HG02943 (cell line): ENCODE data around the gene CERS5.
A peak's percentile ranks its signal among the peaks of the same experiment; 100 is the strongest.

Experiments used
- ATAC-seq: cut with Tn5 transposase; IDR thresholded peaks from one replicate; pipeline ENCODE4 v1.9.1; 2021; ENCODE audit warnings: mild to moderate bottlenecking, low read depth, moderate library complexity; ENCODE audit not compliant: unreplicated experiment

The CERS5 gene, protein sequence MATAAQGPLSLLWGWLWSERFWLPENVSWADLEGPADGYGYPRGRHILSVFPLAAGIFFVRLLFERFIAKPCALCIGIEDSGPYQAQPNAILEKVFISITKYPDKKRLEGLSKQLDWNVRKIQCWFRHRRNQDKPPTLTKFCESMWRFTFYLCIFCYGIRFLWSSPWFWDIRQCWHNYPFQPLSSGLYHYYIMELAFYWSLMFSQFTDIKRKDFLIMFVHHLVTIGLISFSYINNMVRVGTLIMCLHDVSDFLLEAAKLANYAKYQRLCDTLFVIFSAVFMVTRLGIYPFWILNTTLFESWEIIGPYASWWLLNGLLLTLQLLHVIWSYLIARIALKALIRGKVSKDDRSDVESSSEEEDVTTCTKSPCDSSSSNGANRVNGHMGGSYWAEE

GRCh38 chr12:50167049-50167828 is at the start of gene CERS5:
CERS5 (minus strand) TSS chr12:50167369; CDS start chr12:50167297, 72 bp downstream.
- ATAC-seq, result peak; percentile 97

- no peak for ATAC-seq
Observed at GRCh38 chr12:50215033-50215432, 47.9 kb upstream of the CERS5 start.

- no peak for ATAC-seq
Observed at GRCh38 chr12:50214018-50214417, 46.8 kb upstream of the CERS5 start.

- no peak for ATAC-seq
Observed at GRCh38 chr12:50213439-50213838, 46.3 kb upstream of the CERS5 start.

GRCh38 chr12:50212071-50212467 is 44.9 kb upstream of the CERS5 start:
- no peak for ATAC-seq

DNA sequence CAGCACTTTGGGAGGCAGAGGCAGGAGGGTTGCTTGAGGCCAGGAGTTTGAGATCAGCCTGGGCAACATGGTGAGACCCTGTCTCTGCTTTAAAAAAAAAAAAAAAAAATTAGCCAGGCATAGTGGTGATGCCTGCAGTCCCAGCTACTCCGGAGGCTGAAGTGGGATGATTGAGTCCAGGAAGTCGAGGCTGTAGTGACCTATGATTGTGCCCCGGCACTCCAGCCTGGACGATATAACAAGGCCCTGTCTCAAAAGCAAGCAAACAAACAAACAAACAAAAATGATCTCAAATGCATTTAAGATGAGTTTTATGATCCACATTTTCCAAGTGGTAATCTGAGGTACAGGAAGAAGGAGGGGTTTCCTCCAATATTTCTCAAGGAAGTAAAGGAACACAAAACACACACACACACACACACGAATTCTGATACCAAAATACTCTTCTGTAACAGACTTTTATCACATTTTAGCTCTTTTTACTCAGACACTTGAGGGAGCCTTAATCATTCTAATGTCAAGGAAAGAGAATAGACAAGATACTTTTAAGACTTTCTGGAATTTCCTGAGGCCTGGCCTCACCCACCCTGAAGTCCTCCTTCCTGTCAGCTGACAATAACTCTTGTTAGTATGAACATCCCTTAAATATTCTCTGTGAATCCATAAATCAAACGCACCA is 44.4 kb upstream of the CERS5 start:
- ATAC-seq, result no peak

DNA sequence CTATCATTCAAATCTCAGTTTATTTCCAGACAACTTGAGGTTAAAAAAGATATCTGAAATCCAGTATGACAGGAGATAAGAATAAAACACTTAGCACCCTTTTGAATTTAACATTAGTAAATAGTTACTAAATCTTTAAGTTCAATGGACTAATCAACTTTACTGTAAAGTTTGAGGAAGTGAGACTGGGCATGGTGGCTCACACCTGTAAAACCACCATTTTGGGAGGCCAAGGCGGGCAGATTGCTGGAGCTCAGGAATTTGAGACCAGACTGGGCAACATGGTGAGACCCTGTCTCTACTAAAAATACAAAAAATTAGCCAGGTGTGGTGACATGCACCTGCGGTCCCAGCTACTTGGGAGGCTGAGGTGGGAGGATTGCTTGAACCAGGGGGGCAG is 40.3 kb upstream of the CERS5 start:
- ATAC-seq, result no peak

DNA sequence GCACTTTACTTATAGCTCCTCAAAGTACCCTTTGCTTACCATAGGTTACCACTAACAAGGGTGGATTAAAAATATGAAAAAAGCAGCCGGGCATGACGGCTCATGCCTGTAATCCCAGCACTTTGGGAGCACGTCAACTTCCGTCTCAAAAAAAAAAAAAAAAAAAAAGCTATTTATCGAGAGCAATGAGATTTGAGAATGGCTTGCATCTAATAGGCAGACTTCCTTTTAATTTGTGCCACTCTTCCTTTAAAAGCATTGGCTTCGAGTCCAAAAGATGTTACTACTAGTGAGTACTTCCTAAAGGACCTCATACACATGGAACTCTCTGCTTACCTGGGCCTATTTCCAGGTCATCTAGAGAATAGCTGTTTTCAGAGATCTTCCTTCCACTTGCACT is 38.5 kb upstream of the CERS5 start:
- no peak for ATAC-seq

- ATAC-seq, result no peak
Observed at GRCh38 chr12:50203691-50204090, 36.5 kb upstream of the CERS5 start.

DNA sequence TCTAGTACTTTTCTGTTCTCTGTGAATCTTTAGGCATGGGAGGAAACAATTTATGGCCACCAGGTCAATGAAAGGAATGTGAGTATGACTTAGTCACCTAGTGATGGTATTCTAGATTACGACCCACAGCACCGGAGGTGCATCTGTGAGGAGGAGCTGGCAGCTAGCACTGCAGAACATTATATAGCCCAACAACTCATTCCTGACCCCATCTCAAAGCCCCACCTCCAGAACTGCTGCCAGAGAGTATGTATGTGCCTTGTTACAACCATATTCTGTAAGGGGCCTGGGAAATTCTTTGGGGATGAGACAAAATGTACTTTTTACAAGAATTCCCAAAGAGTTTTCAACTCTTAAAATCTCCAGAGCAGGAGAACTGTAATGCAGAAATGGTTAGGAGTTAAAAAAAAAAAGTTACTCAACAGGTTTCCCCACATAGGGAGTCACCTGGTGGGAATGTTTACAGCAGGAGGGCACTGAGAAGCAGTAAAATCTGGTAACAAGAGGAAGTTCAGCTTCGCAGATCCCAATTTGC is 34.9 kb upstream of the CERS5 start:
- ATAC-seq, result no peak

DNA sequence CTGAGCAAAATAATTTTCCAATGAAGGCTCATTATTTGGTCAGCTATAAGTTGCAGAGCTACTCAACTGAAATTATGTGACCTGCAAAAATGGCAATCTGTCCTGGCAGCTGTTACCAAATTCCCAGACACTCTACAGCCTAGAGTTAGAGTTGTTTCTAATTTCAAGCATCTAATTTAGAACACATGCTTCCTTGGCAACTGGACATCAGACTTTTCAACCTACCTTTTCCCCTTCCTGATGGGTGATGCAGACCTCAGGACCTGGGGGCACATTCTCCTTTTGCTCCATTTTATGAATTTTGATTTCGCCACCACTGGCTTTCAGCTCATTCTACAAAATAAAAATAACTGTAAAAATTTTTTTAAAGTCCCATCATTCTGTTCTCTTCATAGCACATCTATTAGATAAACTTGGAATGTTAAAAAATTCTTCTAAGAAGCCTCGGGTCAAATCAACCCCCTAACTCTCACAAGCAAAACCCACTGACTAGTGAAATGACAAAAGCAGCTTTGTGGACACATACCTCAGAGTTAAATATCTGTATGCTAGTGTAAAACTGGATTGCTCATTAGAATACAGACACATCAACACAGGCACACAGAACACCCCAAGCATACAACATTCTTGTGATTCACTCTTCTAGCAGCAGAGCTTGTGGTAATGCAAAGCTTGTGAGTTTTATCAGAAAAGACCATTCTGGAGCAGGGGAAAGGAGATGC is 33.5 kb upstream of the CERS5 start:
- ATAC-seq, result no peak

DNA sequence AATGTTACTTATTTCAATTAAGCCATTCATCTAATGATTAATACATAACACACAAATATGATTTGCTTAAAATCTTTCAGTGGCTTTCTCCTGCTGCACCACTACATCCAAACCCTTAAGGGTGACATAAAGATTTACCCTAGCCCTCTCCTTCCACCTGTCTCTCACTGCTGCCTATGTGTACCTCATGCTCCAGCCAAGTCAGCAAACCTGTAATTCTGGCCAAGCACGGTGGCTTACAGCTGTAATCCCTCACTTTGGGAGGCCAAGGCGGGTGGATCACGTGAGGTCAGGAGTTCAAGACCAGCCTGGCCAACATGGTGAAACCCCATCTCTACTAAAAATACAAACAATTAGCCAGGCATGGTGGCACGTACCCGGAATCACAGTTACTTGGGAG is 31.7 kb upstream of the CERS5 start:
- no peak for ATAC-seq

GRCh38 chr12:50197297-50197727 is 30.1 kb upstream of the CERS5 start:
- ATAC-seq, result no peak

DNA sequence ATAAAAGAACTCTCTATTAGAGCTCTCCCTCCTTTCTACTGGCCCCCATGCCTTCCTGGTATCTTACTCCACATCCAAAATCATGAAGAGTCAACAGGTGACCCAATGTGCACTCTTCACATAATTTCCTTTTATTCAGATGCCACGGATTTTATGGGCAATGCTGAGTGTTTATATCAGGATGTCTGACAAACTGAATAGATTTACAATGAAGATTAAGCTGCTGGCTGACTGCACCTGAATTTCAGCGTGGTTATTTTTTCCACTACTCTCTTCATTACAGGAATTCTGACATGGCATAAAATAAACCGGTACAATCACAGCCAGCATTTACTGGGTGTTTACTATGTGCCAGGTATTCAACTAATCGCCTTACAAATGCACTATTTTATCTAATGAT is 29.4 kb upstream of the CERS5 start:
- ATAC-seq, result no peak

- ATAC-seq, result no peak
Observed at GRCh38 chr12:50195832-50196231, 28.7 kb upstream of the CERS5 start.

DNA sequence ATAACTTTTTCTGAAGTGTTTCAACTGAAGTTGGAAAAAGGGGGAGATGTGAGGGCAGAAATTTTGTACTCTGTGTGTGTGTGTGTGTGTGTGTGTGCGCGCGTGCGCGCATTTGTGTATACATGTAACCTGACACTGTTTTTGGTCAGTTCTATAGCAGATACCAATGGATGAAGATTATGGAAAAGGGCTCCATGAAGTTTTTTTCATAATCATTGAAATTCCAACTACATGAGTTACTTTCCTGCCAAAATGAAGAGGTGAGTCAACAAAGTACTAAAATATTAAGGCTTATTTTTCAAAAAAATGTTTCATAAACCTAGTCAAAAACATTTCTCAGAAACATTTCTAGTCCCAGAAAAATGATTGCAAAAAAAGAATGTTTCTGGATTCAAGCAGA is 25.7 kb upstream of the CERS5 start:
- ATAC-seq, result no peak

- no peak for ATAC-seq
Observed at GRCh38 chr12:50192236-50192635, 25.1 kb upstream of the CERS5 start.

DNA sequence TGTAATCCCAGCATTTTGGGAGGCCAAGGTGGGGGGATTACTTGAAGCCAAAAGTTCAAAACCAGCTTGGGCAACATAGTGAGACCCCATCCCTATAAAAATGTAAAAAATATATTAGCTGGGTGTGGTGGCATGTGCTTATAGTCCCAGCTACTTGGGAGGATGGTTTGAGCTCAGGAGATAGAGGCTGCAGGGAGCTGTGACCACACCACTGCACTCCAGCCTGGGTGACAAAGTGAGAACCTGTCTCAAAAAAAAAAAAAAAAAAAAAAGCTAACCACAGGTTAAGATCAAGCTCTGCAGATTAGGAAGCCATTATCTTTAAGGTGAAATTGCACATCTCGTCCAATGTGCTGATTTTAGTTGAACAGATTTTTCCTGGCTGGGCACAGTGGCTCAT is 23.7 kb upstream of the CERS5 start:
- ATAC-seq, result no peak

DNA sequence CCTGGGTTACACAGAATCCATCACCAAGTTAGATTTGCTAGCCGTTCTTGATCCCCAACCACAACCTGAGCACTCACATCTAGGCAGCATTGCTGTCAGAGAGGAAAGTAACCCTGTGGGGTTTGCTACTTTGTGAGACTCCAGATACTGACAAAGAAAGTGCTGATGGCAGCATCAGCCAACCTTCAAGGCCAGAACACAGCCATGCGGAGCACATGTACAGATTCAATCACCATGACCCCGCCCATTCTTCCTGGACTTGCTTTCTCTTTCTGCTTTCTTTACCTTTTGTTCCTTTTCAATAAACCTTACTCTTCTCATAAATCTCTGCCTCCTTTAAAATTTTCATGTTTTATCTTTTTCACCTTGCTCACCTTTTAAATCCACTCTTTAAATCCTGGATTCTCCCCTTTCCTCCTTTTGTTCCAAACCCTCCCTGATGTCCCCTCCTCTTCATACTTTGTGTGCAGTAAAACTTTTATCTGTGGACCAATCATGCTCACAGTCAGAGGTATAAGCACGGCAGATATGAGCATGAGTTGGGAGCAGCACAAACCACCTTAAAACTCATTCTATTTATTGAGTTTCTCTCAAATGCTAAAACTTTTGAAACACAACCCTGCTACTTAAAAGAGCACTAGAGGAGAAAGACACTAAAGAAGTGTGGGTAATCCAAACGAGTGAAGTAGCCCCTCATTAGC is 21.9 kb upstream of the CERS5 start:
- ATAC-seq, result no peak
